GM12801 (cell line): Measurements from ENCODE around the gene EYS.

Experiments
- TF ChIP-seq, protein P1 (sequence below): IDR thresholded peaks from one replicate; pipeline ENCODE4 v1.5.1; 2011; ENCODE audit warnings: control low read depth; ENCODE audit not compliant: insufficient read length; ENCODE audit errors: extremely low read depth

Gene EYS

DNA sequence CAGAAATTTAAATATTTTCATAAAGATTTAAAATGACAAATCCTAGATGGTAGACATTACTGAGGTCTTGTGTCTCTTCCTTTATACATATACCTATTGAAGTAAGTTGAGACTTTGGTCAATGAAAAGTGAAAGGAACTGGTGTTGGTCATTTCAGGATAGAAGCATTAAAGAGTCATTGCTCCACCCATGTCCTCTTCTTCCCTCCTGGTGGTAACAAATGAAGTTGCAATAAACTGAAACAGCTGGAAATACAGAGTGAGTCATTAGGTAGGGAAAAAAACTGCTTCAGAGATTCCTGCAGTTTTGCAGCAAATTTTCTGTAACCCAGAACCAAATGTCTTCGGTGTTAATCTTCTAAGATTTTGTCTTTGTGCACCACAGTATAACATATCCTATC, 448.0 kb downstream of the EYS start:
- TF ChIP-seq, protein P1, sequence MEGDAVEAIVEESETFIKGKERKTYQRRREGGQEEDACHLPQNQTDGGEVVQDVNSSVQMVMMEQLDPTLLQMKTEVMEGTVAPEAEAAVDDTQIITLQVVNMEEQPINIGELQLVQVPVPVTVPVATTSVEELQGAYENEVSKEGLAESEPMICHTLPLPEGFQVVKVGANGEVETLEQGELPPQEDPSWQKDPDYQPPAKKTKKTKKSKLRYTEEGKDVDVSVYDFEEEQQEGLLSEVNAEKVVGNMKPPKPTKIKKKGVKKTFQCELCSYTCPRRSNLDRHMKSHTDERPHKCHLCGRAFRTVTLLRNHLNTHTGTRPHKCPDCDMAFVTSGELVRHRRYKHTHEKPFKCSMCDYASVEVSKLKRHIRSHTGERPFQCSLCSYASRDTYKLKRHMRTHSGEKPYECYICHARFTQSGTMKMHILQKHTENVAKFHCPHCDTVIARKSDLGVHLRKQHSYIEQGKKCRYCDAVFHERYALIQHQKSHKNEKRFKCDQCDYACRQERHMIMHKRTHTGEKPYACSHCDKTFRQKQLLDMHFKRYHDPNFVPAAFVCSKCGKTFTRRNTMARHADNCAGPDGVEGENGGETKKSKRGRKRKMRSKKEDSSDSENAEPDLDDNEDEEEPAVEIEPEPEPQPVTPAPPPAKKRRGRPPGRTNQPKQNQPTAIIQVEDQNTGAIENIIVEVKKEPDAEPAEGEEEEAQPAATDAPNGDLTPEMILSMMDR: no peak

GRCh38 chr6:65253041-65253440, 454.0 kb downstream of the EYS start:
- TF ChIP-seq, protein P1: no peak

- TF ChIP-seq, protein P1: no peak
Observed at GRCh38 chr6:65248101-65248610, 458.9 kb downstream of the EYS start.

DNA sequence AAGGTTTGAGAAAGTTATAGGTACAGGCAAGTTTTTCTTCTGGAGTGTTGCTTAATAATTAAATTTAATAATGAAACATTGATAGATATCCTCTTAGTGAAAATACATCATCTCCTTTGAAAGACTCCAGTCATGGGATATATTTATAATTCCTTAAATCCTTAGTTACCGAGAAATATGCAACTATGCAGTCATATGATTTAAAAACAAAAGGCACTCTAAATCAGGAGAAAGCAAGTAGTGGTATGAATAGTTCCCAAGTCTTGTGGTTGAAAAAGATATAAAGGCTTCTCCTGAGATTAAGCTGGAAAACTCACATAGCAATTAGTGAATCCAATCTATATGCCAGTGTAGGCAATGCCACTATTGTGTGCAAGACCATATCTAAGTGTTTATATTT, 475.4 kb downstream of the EYS start:
- TF ChIP-seq, protein P1: no peak

GRCh38 chr6:65229825-65230224, 477.2 kb downstream of the EYS start:
- TF ChIP-seq, protein P1: no peak

- TF ChIP-seq, protein P1: no peak
Observed at GRCh38 chr6:65221153-65221552, 485.9 kb downstream of the EYS start.

GRCh38 chr6:65202738-65203137, 504.3 kb downstream of the EYS start:
- TF ChIP-seq, protein P1: no peak
